ENCODE data around the gene RALGPS1. TPM values are rescaled to one million over a fixed set of nuclear protein-coding genes. Genes with fewer than 3 reads are reported as not detected.

The RALGPS1 gene
- total RNA-seq, 6 donors from 2014 or later, result 12.3 to 52.4 (median 17.1) TPM

GRCh38 chr9:127130661-127131538 lies 216.3 kb downstream of the RALGPS1 start:
- Histone ChIP-seq H3K36me3 (no peaks in the 10 kb centered on the region), H3K27me3 (no peaks in the 10 kb centered on the region), H3K27ac (peak overlapping the region; percentile 29 to 61 (median 58)), H3K4me3 (no peak overlapping the region), H3K4me1 (peaks cover 23 to 45% (median 34%) of the 10 kb centered on the region in 4 donors), H3K9me3 (no peaks in the 10 kb centered on the region)
- TF ChIP-seq EP300 (IDR thresholded peaks at IDR 0.05), result peak in 1 of 4 donors; percentile 47
- no peak for TF ChIP-seq POLR2A (IDR thresholded peaks at IDR 0.05)
- TF ChIP-seq CTCF (IDR thresholded peaks at IDR 0.05), result no peak
- TF ChIP-seq POLR2AphosphoS5 (IDR thresholded peaks at IDR 0.05), result peak; percentile 40 to 44
- WGBS, 2 donors, result 69 to 75% methylated on average over 10 of the region's 10 CpGs
- ATAC-seq (ENCODE audit: low FRiP score in 2 of 2), result peak in 1 of 2 donors; percentile 73
- peak in 1 of 2 donors; percentile 82 for DNase-seq

GRCh38 chr9:127131871-127132270 lies 217.3 kb downstream of the RALGPS1 start:
- WGBS, 2 donors, result 65 to 74% methylated on average over 6 of the region's 6 CpGs
- Histone ChIP-seq H3K27me3 (no peaks in the 10 kb centered on the region), H3K9me3 (no peaks in the 10 kb centered on the region), H3K4me1 (peaks cover 23 to 45% (median 34%) of the 10 kb centered on the region in 4 donors), H3K36me3 (no peaks in the 10 kb centered on the region), H3K27ac (peak overlapping the region; percentile 27 to 57 (median 32)), H3K4me3 (no peak overlapping the region)
- no peak for DNase-seq
- no peak for ATAC-seq (ENCODE audit: low FRiP score in 2 of 2)
- no peak for TF ChIP-seq POLR2AphosphoS5 (IDR thresholded peaks at IDR 0.05)
- TF ChIP-seq POLR2A (IDR thresholded peaks at IDR 0.05), result no peak
- TF ChIP-seq EP300 (IDR thresholded peaks at IDR 0.05), result no peak
- TF ChIP-seq CTCF (IDR thresholded peaks at IDR 0.05), result no peak

GRCh38 chr9:127132375-127132774 lies 217.8 kb downstream of the RALGPS1 start:
- no peak for ATAC-seq (ENCODE audit: low FRiP score in 2 of 2)

GRCh38 chr9:127132921-127133647 lies 218.5 kb downstream of the RALGPS1 start:
- WGBS, 2 donors, result 55 to 59% methylated on average over 11 to 15 of the region's 15 CpGs

More at GRCh38 chr9:127132375-127132774, 217.8 kb downstream of the RALGPS1 start:
- H3K4me1 ChIP-seq, result peaks cover 23 to 45% (median 34%) of the 10 kb centered on the region in 4 donors
- 93 to 98% methylated on average over 4 of the region's 4 CpGs for WGBS, 2 donors
- H3K27me3 ChIP-seq, result no peaks in the 10 kb centered on the region
- H3K27ac ChIP-seq, result peak overlapping the region; percentile 28 to 76 (median 62)
- no peak overlapping the region for H3K4me3 ChIP-seq
- DNase-seq, result no peak
- H3K36me3 ChIP-seq, result no peaks in the 10 kb centered on the region
- no peak for TF ChIP-seq POLR2AphosphoS5 (IDR thresholded peaks at IDR 0.05)
- no peak for TF ChIP-seq POLR2A (IDR thresholded peaks at IDR 0.05)
- TF ChIP-seq EP300 (IDR thresholded peaks at IDR 0.05), result no peak
- TF ChIP-seq CTCF (IDR thresholded peaks at IDR 0.05), result no peak
- no peaks in the 10 kb centered on the region for H3K9me3 ChIP-seq

More at GRCh38 chr9:127132921-127133647, 218.5 kb downstream of the RALGPS1 start:
- Histone ChIP-seq H3K36me3 (no peaks in the 10 kb centered on the region), H3K4me1 (peaks cover 23 to 45% (median 34%) of the 10 kb centered on the region in 4 donors), H3K9me3 (no peaks in the 10 kb centered on the region), H3K27ac (peak overlapping the region; percentile 61 to 76 (median 66)), H3K4me3 (no peak overlapping the region), H3K27me3 (no peaks in the 10 kb centered on the region)
- DNase-seq, result peak; percentile 67 to 68
- TF ChIP-seq CTCF (IDR thresholded peaks at IDR 0.05) (peak in 1 of 6 experiments; percentile 5), EP300 (IDR thresholded peaks at IDR 0.05) (no peak)
- ATAC-seq (ENCODE audit: low FRiP score in 2 of 2), result peak in 1 of 2 donors; percentile 23
